ENCODE data around the gene SLC7A6OS.

Gene SLC7A6OS

GRCh38 chr16:68344252-68344651 lies 33.5 kb upstream of the SLC7A6OS start:
- no peak for DNase-seq (ENCODE audit: low read depth in 2 of 2)

GRCh38 chr16:68343137-68343536 lies 32.4 kb upstream of the SLC7A6OS start:
- no peak for DNase-seq (ENCODE audit: low read depth in 2 of 2)

DNA sequence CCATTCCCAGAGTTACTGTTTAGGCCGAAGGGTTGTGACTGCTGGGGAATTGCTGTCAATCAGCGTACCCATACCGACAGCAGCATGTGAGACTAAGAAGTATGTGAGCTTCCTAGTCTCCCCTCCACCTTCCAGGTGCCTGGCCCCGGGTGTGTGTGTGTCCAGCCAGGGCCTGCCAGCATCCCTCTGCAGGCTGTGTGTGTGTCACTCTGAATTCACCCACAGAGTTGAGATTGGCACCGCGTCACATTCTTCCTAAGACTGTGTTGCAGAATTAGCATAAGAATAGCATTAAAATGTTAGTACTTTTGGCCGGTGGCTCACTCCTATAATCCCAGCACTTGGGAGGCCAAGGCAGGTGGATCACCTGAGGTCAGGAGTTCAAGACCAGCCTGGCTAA lies 31.9 kb upstream of the SLC7A6OS start:
- DNase-seq (ENCODE audit: low read depth in 2 of 2): no peak

GRCh38 chr16:68339214-68339613 lies 28.5 kb upstream of the SLC7A6OS start:
- no peak for DNase-seq (ENCODE audit: low read depth in 2 of 2)

DNA sequence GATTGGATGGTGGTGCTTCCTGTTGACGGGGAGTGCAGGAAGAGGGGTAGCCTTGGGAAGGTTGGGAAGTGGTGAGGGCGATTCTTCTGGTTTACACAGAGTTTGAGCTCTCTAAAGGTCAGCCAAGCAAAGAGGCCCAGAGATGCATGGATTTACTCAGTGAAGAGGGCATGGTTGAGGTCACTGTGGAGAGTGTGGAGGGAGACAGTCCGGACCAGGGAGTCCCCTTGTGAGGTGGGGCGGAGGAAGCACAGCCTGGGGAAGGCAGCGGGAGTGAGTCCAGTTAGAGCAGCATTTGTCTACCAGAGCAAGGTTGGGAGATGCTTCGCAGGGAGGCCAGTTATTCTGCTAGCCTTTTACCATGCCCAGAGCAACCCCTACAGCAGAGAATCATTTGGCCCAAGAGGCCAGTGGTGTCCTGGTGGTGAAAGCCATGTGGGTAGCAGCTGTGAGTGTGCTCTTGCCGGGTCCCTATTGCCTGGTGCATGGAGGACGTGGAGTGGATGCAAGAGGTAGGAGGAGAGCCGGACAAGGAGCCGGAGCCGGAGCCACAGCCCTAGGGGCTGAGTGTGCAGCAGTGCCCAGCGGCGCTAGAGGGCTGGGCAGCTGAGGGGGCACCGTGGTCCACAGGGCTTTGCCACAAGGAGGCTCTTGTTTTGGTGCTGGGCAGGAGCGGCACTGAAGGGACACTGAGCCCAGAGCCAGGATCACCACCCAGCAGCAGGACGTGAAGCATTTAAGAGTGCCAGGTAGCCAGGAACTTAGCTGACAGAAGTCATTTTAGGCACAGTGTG lies 27.8 kb upstream of the SLC7A6OS start:
- no peak for DNase-seq (ENCODE audit: low read depth in 2 of 2)

DNA sequence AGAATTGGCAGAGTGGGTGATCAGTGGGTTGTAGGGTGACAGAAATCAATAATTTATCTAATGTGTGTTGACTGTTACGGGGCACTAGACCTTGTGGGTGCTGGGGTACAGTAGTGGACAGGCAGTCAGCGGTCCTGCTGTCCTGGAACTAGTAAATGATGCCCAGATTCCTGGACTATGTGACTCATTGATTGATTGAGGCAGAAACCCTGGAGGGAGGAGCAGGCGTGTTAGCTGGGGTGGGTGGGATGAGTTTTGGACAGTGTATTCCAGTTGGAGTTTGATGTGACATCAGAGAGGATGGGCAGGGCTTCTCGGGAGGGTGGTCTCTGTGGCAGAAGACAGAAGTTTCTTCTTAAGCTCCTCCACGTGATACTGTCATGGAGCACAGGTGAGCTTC lies 24.4 kb upstream of the SLC7A6OS start:
- no peak for DNase-seq (ENCODE audit: low read depth in 2 of 2)

GRCh38 chr16:68332411-68333121 lies 21.8 kb upstream of the SLC7A6OS start:
- DNase-seq (ENCODE audit: low read depth in 2 of 2): no peak

- DNase-seq (ENCODE audit: low read depth in 2 of 2): no peak
Observed at GRCh38 chr16:68331879-68332410, 21.2 kb upstream of the SLC7A6OS start.

- DNase-seq (ENCODE audit: low read depth in 2 of 2): no peak
Observed at GRCh38 chr16:68328860-68329390, 18.2 kb upstream of the SLC7A6OS start.

DNA sequence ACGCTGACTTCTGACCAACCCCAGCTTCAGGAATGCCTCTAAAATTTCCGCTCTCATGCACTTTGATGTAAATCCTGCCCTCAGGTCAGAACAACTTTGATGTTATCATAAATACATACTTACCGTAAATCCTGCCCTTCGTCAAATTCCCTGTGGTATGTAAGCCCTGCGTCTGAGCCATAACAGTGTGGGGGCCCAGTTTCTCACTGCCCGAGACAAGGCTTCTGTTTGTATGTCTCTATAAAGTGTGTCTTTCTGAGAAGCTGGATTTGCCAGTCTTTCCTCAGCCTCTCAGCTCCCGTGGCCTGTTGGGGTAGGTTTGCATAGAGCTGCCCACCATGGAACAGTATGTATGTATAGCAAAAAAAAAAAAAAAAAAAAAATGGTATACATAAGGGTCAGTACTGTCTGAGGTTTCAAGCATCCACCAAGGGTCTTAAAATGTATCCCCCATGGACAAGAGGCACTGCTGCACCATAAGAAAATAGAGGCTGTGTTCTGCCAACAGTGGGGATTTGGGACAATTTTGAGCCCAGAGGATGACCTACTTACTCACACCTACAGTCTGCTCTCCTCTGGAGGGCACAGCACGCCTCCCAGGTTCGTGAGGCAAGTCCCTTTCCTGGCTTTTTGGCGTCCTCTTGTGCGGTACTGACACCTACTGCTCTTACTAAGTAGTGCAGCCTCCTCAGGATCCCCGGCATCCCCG lies 17.6 kb upstream of the SLC7A6OS start:
- DNase-seq (ENCODE audit: low read depth in 2 of 2): peak; percentile 63 to 69

- no peak for DNase-seq (ENCODE audit: low read depth in 2 of 2)
Observed at GRCh38 chr16:68324780-68325357, 14.1 kb upstream of the SLC7A6OS start.

DNA sequence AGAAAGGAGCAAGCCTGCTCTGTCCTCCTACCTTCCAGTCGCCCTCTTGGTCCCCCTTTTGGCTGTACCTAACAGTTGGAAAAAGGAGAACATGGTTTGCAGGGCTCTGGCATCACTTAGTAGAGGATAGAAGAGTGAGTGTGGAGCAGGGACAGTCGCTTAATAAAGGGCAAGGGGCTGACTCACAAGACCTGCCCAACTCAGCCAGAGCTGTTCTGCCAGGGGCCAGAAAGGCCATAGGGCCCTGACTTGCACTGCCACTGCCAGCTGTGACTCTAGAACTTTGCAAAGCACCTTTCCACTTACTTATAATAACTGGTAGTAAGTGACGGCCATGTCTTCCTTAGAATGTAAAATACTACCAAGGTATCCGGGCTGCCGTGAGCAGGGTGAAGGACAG lies 13.6 kb upstream of the SLC7A6OS start:
- no peak for DNase-seq (ENCODE audit: low read depth in 2 of 2)

DNA sequence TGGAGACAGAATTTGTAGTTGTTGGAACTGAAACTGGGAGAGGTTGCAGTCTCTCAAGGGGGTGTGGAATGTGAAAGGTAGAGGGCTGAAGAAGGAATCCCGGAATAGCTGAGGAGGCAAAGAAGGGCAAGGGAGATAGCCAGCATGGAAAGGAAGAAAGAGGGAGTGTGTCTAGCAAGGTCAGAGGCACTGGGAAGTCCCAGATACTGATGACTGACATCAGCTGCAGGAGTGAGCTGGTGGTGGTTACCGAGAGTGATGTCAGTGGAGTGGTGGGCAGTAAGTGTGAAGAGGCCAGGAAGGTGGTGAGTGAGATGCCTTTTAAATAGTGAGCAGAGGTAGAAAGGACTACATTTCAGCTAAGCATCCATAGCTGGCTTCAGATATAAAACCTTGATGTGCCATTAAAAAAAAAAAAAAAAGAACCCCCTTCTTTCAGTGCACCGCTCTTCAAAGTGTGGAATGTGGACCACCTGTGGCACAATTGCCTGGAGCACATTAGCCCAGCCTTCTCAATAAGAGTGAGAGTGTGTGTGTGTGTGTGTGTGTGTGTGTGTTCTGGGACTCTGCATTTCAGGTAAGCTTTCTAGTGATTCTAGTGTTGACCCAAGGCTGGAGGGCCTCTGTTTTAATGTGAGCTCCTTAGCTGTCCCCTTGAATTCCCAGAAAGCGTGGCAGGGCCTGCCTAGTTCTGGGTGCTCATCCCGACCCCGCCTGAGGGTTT lies 8.6 kb upstream of the SLC7A6OS start:
- peak; percentile 21 to 40 for DNase-seq (ENCODE audit: low read depth in 2 of 2)

GRCh38 chr16:68313116-68313515 lies 2.4 kb upstream of the SLC7A6OS start:
- no peak for DNase-seq (ENCODE audit: low read depth in 2 of 2)

DNA sequence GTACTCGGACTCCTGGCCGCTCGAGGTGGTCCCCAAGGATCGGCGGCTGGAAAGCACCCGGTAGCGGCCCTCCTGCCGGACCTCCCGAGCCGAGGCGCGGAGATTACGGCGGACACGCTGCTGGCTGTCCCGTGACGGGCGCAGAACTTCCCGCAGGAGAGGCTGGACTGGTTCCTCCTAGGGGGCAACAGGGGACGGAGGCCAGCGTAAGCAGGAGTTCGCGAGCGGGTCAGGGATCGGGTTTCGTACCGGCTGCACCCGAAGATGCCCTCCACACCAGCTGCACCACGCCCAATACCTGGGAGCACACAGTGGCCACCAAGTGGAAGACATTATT lies 341 bp downstream of the SLC7A6OS start:
- no peak for DNase-seq (ENCODE audit: low read depth in 2 of 2)

- no peak for DNase-seq (ENCODE audit: low read depth in 2 of 2)
Observed at GRCh38 chr16:68309799-68310198, 947 bp downstream of the SLC7A6OS start.

DNA sequence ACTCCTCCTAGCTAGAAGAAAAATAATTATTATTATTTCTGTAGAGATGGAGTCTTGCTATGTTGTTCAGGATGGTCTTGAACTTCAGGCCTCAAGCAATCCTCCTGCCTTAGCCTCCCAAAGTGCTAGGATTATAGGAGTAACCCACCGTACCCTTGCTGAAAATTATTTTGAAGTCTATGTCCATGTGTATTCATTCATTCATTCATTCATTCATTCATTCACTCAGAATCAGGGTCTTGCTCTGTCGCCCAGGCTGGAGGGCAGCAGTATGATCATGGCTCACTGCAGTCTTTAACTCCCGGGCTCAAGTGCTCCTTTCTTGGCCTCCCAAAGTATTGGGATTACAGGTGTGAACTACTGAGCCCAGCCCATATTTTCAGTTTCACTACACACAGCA lies 4.1 kb downstream of the SLC7A6OS start:
- no peak for DNase-seq (ENCODE audit: low read depth in 2 of 2)

- no peak for DNase-seq (ENCODE audit: low read depth in 2 of 2)
Observed at GRCh38 chr16:68300734-68301459, 9.8 kb downstream of the SLC7A6OS start.

- DNase-seq (ENCODE audit: low read depth in 2 of 2): no peak
Observed at GRCh38 chr16:68299571-68300453, 10.9 kb downstream of the SLC7A6OS start.
